ENCODE data around the gene CD2AP.

GRCh38 chr6:47521961-47522360 lies 44.4 kb downstream of the CD2AP start:
- TF ChIP-seq POLR2A (IDR thresholded peaks at IDR 0.05; ENCODE audit: low read length) (no peak), GATA1 (IDR thresholded peaks at IDR 0.05; ENCODE audit: low read depth, low read length) (no peak)
